K562 (cell line): ENCODE measurements around the gene CRIP3. TPM values are rescaled to one million over a fixed set of nuclear protein-coding genes. Genes with fewer than 3 reads are reported as not detected.

Experiments used
- ATAC-seq: fragments of 200-7000 bp; cut with Tn5 transposase; 3 replicates; pipeline ENCODE4 v1.9.1; 2020; ENCODE audit warnings: moderate library complexity
- BruUV-seq: library from RNA; stranded (reverse); fragments of 400-500 nt; replicated peaks from 2 replicates; lab custom pipeline; 2021; lab: Mats Ljungman, UMichigan
- CTCF ChIA-PET: fragments of 300-600 bp; formaldehyde crosslinking; extraction: SDS; loops from one replicate; lab custom pipeline; 2021; ENCODE audit warnings: low intra/inter-chr PET ratio; lab: Yijun Ruan, JAX
- POLR2A ChIA-PET: fragments of 300-600, 350-650 bp; sonication (Branson Sonifier 250); formaldehyde crosslinking; extraction: SDS; loops from one replicate; lab custom pipeline; 2021; ENCODE audit warnings: antibody characterized with exemption, inconsistent platforms; lab: Yijun Ruan, JAX
- DNase-seq, 4 experiments: peaks; one replicate each; pipeline versions ENCODE4 v3.0.0 to v3.0.0-alpha.2; 2011 to 2018; ENCODE audit warnings: low spot score in 3 of 4, mixed read lengths in 3 of 4; ENCODE audit errors: extremely low read depth in 1 of 4
- FAIRE-seq: peaks from 2 replicates; lab custom pipeline; 2011; peaks lifted over from hg19 to GRCh38; lab: Jason Lieb, UNC
- H2AFZ ChIP-seq: 2 replicates; pipeline ENCODE4 v1.6.0; 2011; ENCODE audit warnings: low read depth, low read length, control low read depth, inconsistent platforms
- H3K27ac ChIP-seq: fragments of 200-600 bp; 3 replicates; pipeline ENCODE4 v1.8.0; 2011; ENCODE audit warnings: low read depth, mild to moderate bottlenecking, control low read depth, inconsistent platforms, low read length, moderate library complexity, mixed read lengths; ENCODE audit errors: extremely low read depth
- H3K27me3 ChIP-seq, 2 experiments: fragments of 300-600 bp in 1 of 2; 2 replicates in 1 of 2; 3 replicates in 1 of 2; pipeline versions ENCODE4 v1.6.0 to v1.8.0; 2011; ENCODE audit warnings: inconsistent platforms in 2 of 2, low read length in 2 of 2, mild to moderate bottlenecking in 1 of 2, mixed read lengths in 1 of 2, moderate library complexity in 1 of 2; ENCODE audit not compliant: control insufficient read depth in 2 of 2, insufficient read depth in 2 of 2
- H3K36me3 ChIP-seq: fragments of 300-600 bp; 3 replicates; pipeline ENCODE4 v1.8.0; 2011; ENCODE audit warnings: mild to moderate bottlenecking, low read length, inconsistent platforms; ENCODE audit not compliant: control insufficient read depth, insufficient read depth
- H3K4me1 ChIP-seq, 2 experiments: fragments of 200-600 bp in 1 of 2; replicated peaks in 1 of 2; 2 replicates in 1 of 2; 3 replicates in 1 of 2; pipeline versions ENCODE4 v1.5.1 to v1.8.0; 2011; ENCODE audit warnings: inconsistent platforms in 2 of 2, low read length in 2 of 2, mild to moderate bottlenecking in 1 of 2, mixed read lengths in 1 of 2, moderate library complexity in 1 of 2; ENCODE audit not compliant: control insufficient read depth in 2 of 2, insufficient read depth in 2 of 2
- H3K4me2 ChIP-seq: 2 replicates; pipeline ENCODE4 v1.6.1; 2011; ENCODE audit warnings: low read length, control low read depth, inconsistent platforms, mixed read lengths; ENCODE audit not compliant: insufficient read depth
- H3K4me3 ChIP-seq: fragments of 200-600 bp; sonication (generic), shearing (Covaris generic); 2 replicates; pipeline ENCODE4 v1.5.1; 2016; ENCODE audit warnings: control low read depth, inconsistent platforms
- H3K79me2 ChIP-seq: fragments of 200-600 bp; 3 replicates; pipeline ENCODE4 v1.8.0; 2011; ENCODE audit warnings: low read length, inconsistent platforms; ENCODE audit not compliant: control insufficient read depth, insufficient read depth
- H3K9ac ChIP-seq, 2 experiments: 2 replicates each; pipeline versions ENCODE4 v1.6.0 to v1.6.1; 2011; ENCODE audit warnings: low read depth in 2 of 2, low read length in 2 of 2, control low read depth in 1 of 2, inconsistent platforms in 1 of 2, mild to moderate bottlenecking in 1 of 2, mixed read lengths in 1 of 2; ENCODE audit not compliant: insufficient read depth in 1 of 2
- H3K9me1 ChIP-seq: one replicate; pipeline ENCODE4 v1.6.0; 2011; ENCODE audit warnings: inconsistent platforms, mild to moderate bottlenecking, low read length, moderate library complexity; ENCODE audit not compliant: control insufficient read depth, insufficient read depth
- H3K9me3 ChIP-seq: replicated peaks from 2 replicates; pipeline ENCODE4 v1.5.1; 2011; ENCODE audit warnings: low read depth, low read length, inconsistent platforms; ENCODE audit not compliant: control insufficient read depth, insufficient read depth
- H4K20me1 ChIP-seq: replicated peaks from 2 replicates; pipeline ENCODE4 v1.6.1; 2011; ENCODE audit warnings: low read length, inconsistent platforms, mixed read lengths; ENCODE audit not compliant: control insufficient read depth, insufficient read depth
- FOSL1 ChIP-seq: fragments of 200-800 bp; sonication (Bioruptor generic); conservative IDR thresholded peaks from 2 replicates; pipeline ENCODE4 v1.6.1; 2016; ENCODE audit warnings: missing genetic modification characterization, missing compliant biosample characterization
- HES1 ChIP-seq: fragments of 450-650 bp; IDR thresholded peaks from 2 replicates; pipeline ENCODE4 v1.6.1; 2016; ENCODE audit warnings: low read depth, mild to moderate bottlenecking, moderate library complexity
- HNRNPUL1 ChIP-seq: fragments of 200-400 bp; formaldehyde crosslinking; IDR thresholded peaks from 2 replicates; pipeline ENCODE4 v1.6.1; 2017; ENCODE audit warnings: low read length
- KLF6 ChIP-seq: fragments of 250-450 bp; sonication (Bioruptor Pico); IDR thresholded peaks from 2 replicates; pipeline ENCODE4 v1.4.0; 2020; ENCODE audit warnings: mild to moderate bottlenecking, moderate library complexity, borderline replicate concordance
- LARP7 ChIP-seq: fragments of 450-650 bp; IDR thresholded peaks from 2 replicates; pipeline ENCODE4 v1.6.1; 2016
- PKNOX1 ChIP-seq: fragments of 450-650 bp; IDR thresholded peaks from 2 replicates; pipeline ENCODE4 v1.6.1; 2016
- TCFL5 ChIP-seq: fragments of 250-450 bp; sonication (Bioruptor Pico); conservative IDR thresholded peaks from 2 replicates; pipeline ENCODE4 v1.6.1; 2021; ENCODE audit warnings: mild to moderate bottlenecking, moderate library complexity, matching md5 sums
- ZNF121 ChIP-seq: sonication (generic); formaldehyde crosslinking; conservative IDR thresholded peaks from 2 replicates; pipeline ENCODE4 v1.8.0; 2022; ENCODE audit warnings: missing genetic modification reagents
- WGBS: fragments of 100-300 bp; shearing (Covaris generic); methylation state at CpG from one replicate; pipeline ENCODE4 v1.1.6; 2016; ENCODE audit warnings: low coverage, mixed read lengths; ENCODE audit not compliant: insufficient coverage; ENCODE audit errors: missing lambda C conversion rate; 5-methylcytosine and 5-hydroxymethylcytosine counted together
- in situ Hi-C: fragments of 300-500 bp; cut with MboI; formaldehyde crosslinking; loops from 4 replicates; pipeline ENCODE4 v1.15.0; 2018; ENCODE audit warnings: inconsistent platforms, mixed read lengths
- intact Hi-C: fragments of 100-400 bp; cut with micrococcal nuclease; formaldehyde crosslinking; loops from 2 replicates; pipeline ENCODE4 v1.14.2; 2022
- polyA plus RNA-seq, 8 experiments: library from polyadenylated mRNA; depleted of rRNA in 4 of 8; stranded (reverse) in 5 of 8; unstranded in 3 of 8; fragments of >200 nt; fragmentation: Nextera tagmentation in 2 of 8; fragmentation: Illumina TruSeq in 1 of 8; extraction: Ambion mirVana in 2 of 8; extraction: Trizol in 1 of 8; gene quantifications; 2 replicates each; pipeline versions ENCODE4 v1.2.1 to v1.2.3, GENCODE V29; 2011 to 2014; ENCODE audit warnings: inconsistent platforms in 1 of 8, missing spikeins in 1 of 8
- total RNA-seq, 7 experiments: library from RNA; depleted of rRNA in 6 of 7; stranded (reverse); fragments of >200 nt in 6 of 7; fragmentation: Illumina TruSeq in 2 of 7; extraction: Trizol in 2 of 7; gene quantifications; 2 replicates each; pipeline versions ENCODE4 v1.2.1 to v1.2.3, GENCODE V29; 2011 to 2021; ENCODE audit warnings: low replicate concordance in 1 of 7

Gene CRIP3
- total and polyA plus RNA-seq, 9 of the 15 experiments (the other 6 are each of a cell fraction or from before 2014, with no cell fraction given), result 0.36 to 2.1 (median 0.87) TPM

DNA sequence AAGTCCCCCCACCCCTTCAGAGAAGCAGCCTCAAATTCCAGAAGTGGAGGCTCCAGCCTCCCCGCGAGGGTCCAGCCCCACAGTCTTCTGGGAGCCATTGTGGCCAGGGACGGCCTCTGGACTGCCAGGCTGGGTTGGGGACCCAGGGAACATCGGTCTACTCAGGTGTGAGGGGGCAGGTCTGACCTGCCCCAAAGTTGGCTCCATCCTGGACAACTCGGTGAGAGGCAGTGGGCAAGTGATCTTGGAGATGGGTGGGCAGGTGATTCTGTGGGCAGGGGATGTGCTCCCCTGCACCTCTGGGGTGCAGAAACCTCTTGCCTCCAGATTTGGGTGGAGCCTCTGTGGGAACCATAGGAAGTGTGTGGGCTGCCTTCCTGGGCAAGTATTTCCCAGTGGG, 22.8 kb downstream of the CRIP3 start:
- Histone ChIP-seq H4K20me1 (0 out of 2 replicates have a peak, but pooled peaks cover 4% of the 10 kb centered on the region), H3K9ac (no peak overlapping the region), H3K79me2 (no peaks in the 10 kb centered on the region), H3K9me1 (no peaks in the 10 kb centered on the region), H3K9me3 (no peaks in the 10 kb centered on the region), H3K4me1 (peaks cover 0 to 24% of the 10 kb centered on the region in 2 experiments; a peak in 2 of 5 replicates), H3K4me2 (no peak overlapping the region), H3K27ac (no peak overlapping the region), H3K36me3 (no peaks in the 10 kb centered on the region), H3K27me3 (peaks cover 38 to 68% of the 10 kb centered on the region in 2 experiments), H2AFZ (no peak overlapping the region), H3K4me3 (no peak overlapping the region)
- no peak for FAIRE-seq
- TF ChIP-seq TCFL5 (CRISPR knock-in tag), result no peak
- ChIA-PET CTCF (no interaction called here), POLR2A (no interaction called here)
- BruUV-seq, result no TSS peak
- no peak for DNase-seq
- 6% methylated on average over 5 of the region's 5 CpGs for WGBS
- in situ Hi-C loops (no loop called here), intact Hi-C loops (no loop called here)
- no peak for ATAC-seq

DNA sequence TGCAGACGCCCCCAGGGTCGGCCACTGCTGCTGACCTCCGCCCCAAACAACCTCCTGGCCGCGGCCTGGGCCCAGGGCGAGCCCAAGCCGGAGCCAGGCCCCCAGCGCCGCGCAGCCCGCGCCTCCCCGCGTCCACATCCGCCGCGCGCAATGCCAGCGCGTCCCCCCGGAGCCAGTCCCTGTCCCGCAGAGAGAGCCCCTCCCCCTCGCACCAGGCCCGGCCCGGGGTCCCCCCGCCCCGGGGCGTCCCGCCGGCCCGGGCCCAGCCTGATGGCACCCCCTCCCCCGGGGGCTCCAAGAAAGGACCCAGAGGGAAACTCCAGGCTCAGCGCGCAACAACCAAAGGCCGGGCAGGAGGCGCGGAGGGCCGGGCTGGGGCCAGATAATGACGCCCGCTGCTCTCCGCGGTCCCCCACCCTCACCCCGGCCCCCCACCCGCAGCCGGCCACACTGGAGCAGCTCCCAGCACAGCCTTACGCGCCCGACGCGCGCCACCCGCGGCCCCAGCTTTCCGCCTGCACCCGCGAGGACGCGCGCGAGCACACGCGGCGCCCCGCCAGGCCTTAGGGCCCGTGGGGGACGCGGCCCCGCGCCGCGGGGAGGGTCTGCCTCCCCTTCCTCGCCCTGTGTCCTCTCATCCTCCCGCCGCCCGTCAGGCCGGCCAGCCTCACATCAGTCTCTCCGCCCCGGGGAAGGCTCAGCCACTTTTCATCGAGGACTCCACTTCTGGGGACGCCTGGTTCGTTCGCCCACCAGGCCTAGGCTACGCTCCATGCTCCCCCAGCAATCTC, 23.4 kb downstream of the CRIP3 start:
- FAIRE-seq (no peak), DNase-seq (no peak), ATAC-seq (no peak)
- WGBS, result 9% methylated on average over 16 of the region's 83 CpGs
- no peak overlapping the region for H3K9ac ChIP-seq
- no peaks in the 10 kb centered on the region for H3K9me3 ChIP-seq
- no peak overlapping the region for H3K4me2 ChIP-seq
- peaks cover 41 to 73% of the 10 kb centered on the region in 2 experiments for H3K27me3 ChIP-seq
- in situ Hi-C loops, result no loop called here
- H3K4me1 ChIP-seq, result peaks cover 0 to 24% of the 10 kb centered on the region in 2 experiments; a peak in 2 of 5 replicates
- H3K9me1 ChIP-seq, result no peaks in the 10 kb centered on the region
- no peaks in the 10 kb centered on the region for H3K36me3 ChIP-seq
- H3K4me3 ChIP-seq, result no peak overlapping the region
- ChIA-PET CTCF (no interaction called here), POLR2A (interaction anchor here (0.6 kb wide), 1 partner anchor 406 kb away, joined by 4 read pairs; the partner anchor contains the start of gene RPL7L1)
- no peak overlapping the region for H2AFZ ChIP-seq
- intact Hi-C loops, result no loop called here
- H4K20me1 ChIP-seq, result 0 out of 2 replicates have a peak, but pooled peaks cover 4% of the 10 kb centered on the region
- no peak overlapping the region for H3K27ac ChIP-seq
- BruUV-seq, result no TSS peak
- H3K79me2 ChIP-seq, result no peaks in the 10 kb centered on the region
- no peak for TF ChIP-seq PKNOX1
- TF ChIP-seq KLF6, result no peak
- TF ChIP-seq ZNF121, result no peak
- TF ChIP-seq LARP7, result no peak
- TF ChIP-seq HNRNPUL1, result no peak
- TF ChIP-seq HES1, result no peak
- TF ChIP-seq FOSL1, result no peak
